Stimulated activated CD4-positive, alpha-beta T cell treated with anti-CD3 and anti-CD28 coated beads, Interleukin-12 subunit alpha, Interleukin-12 subunit beta, amount 100 ng/mL, for 24 hours (primary cell): ENCODE measurements around the gene TMTC1.

Experiments used
- DNase-seq, 2 experiments: peaks; one replicate each; pipeline ENCODE4 v3.0.0-alpha.2; 2020; ENCODE audit warnings: low read depth in 2 of 2

Gene TMTC1

GRCh38 chr12:29780084-29780483, 3.7 kb downstream of the TMTC1 start:
- no peak for DNase-seq

DNA sequence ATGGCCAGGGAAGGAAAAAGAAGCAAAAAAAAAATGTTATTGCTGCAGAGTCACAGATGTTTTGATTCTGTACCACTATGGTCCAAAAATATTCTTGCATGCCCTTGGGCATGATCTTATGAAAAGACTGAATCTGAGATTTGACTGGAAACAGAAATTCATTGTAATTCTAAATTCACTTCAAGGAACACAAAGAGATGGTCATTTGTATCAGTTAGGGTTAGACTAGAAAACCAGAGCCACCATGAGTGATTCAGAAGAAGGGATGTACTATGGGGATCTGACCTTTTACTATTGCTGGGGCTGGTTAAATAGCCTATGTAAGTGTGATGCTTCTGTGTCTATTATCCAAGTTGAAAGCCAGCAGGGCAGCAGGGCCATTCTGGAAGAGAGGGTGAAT, 5.2 kb downstream of the TMTC1 start:
- no peak for DNase-seq

DNA sequence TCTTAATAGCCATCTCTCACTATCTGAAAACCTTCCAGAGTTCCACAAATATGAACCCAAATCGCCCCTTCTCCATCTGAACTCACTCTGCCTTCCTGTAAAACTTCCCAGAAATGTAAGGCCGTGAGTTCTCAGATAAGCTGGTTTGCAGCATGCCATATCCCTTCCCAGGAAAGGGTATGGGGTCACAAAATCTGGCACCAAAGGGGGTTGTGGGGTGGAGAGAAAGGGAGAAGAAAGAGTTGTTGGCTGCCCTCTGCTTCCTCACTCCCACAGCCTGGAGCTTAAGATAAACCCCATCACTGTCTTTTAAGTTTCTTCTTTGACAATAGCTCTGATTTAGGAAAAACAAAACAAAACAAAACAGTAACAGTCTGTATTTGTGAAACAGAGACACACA, 10.7 kb downstream of the TMTC1 start:
- DNase-seq = no peak

DNA sequence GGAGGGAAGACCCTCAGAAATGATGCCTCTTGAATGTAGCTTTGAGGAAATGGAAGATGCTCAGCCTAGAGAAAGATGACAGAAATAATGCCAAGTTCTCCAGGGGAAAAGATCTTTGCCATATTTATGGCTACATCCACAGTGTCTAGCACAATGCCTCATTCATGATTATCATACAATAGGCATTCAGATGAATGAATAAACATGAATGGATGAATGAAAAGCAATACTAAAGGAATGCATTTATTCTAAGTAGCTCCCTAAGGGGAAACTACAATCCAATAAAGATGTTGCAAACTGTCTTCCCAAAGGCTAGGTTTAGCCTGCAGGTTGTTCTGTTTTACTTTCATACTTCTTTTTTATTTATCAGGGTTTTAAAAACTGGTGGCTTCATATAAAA, 12.0 kb downstream of the TMTC1 start:
- DNase-seq = no peak

GRCh38 chr12:29771165-29771564, 12.6 kb downstream of the TMTC1 start:
- no peak for DNase-seq

- no peak for DNase-seq
Observed at GRCh38 chr12:29769162-29769858, 14.4 kb downstream of the TMTC1 start.

- DNase-seq = no peak
Observed at GRCh38 chr12:29768372-29768771, 15.4 kb downstream of the TMTC1 start.

GRCh38 chr12:29763301-29763683, 20.4 kb downstream of the TMTC1 start:
- DNase-seq = no peak

GRCh38 chr12:29762637-29763300, 21.0 kb downstream of the TMTC1 start:
- DNase-seq = no peak

DNA sequence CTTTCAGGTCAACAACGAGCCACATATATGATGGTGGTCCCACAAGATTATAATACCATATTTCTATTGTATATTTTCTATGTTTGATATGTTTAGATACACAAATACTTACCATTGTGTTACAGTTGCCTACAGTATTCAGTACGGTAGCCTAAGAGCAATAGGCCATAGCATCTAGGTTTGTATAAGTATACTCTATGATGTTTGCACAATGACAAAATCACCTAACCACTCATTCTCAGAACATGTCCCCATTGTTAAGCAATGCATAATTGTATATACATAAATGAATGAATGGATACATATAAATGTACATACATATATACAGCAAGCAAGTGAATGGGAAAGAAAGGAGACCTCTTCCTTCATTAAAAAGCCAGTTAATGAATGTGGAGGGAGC, 23.8 kb downstream of the TMTC1 start:
- DNase-seq = no peak

DNA sequence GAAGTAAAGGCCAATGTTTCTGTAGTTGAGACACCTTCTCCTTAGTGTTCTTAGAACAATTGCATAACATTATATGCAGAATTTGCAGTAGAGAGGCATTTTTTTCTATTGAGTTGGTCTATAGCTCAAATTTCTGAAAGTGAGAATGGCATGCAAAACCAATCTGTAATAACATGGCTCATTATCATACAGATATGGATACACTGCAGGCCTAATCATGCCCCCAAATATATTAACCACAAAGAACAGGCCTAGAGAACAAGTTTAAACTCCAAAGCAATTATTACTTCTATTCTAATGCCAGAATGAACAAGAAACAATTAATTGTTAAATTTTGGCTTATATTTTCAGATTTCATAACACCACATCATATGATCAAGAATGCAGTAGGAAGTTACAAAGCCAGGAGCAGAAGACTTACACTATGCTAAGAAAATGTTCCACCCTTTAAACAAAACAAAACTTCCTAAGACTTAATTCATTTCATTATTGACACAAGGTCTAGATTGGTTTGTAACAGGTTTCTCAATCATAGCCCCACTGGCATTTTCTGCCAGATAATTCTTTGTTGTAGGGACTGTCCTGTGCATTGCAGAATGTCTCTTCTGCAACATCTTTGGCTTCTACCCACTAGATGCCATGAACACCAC, 26.9 kb downstream of the TMTC1 start:
- DNase-seq = no peak

- no peak for DNase-seq
Observed at GRCh38 chr12:29754235-29755189, 29.2 kb downstream of the TMTC1 start.

- DNase-seq = no peak
Observed at GRCh38 chr12:29752121-29752520, 31.6 kb downstream of the TMTC1 start.

GRCh38 chr12:29751676-29752075, 32.1 kb downstream of the TMTC1 start:
- DNase-seq = no peak

- DNase-seq = no peak
Observed at GRCh38 chr12:29750928-29751220, 32.9 kb downstream of the TMTC1 start.

- no peak for DNase-seq
Observed at GRCh38 chr12:29750131-29750927, 33.4 kb downstream of the TMTC1 start.

DNA sequence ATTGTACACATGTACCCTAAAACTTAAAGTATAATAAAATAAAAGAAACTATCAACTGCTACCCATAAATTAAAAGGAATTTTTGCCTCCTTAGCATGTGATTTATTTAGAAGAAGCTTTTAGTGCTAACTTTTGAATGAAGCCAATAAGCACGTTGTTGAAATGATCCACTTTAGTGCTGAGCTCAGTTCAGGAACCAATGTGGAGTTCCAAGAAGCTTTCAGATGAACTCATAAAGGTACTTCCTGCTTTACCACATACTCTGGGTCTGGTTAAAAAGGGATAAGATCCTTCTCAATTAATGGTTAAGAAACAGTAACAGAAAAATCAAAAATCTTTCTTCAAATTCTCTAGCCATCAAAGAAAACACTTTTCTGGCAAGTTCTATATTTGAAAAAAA, 39.4 kb downstream of the TMTC1 start:
- DNase-seq = no peak

DNA sequence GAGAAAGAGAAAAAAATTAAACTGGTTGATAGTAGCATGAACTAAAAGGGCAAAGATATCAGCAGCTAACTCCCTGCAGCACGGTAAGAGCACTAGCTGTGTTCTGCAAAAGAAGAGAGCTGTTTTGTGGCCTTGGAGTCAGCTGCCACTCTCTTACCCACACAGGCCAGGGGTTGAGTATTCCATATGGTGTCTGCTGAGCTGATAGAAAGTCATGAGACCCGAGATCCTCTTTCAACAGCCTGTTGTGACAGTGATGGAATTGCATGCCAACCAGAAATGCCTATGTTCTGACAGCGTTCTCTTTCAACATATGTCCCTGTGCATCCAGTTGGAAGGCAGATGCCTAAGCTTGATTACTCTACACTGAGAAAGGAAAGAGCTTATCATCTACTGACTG, 39.9 kb downstream of the TMTC1 start:
- no peak for DNase-seq

DNA sequence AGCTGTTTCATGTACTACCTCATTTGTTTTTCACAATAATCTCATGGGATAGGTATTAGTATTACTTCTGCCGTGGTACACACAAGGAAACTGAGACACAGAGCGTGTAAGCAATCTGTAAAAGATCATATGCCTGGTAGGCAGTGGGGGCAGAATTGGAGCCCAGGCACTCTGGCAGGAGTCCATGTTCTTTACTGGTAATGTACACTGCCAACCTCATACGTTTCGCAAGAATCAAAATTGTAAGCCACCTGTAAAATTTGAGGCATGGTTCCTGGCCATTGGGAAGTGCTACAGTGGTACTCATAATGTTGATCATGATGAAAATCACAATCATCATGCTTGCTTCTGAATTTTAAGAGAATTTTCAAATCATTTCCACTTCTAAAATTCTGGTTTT, 40.7 kb downstream of the TMTC1 start:
- DNase-seq = no peak

GRCh38 chr12:29742646-29743045, 41.1 kb downstream of the TMTC1 start:
- DNase-seq = no peak
